PC-9 (cell line): ENCODE data around the gene TMEM127. TPM values are rescaled to one million over a fixed set of nuclear protein-coding genes. Genes with fewer than 3 reads are reported as not detected.

Source experiments
- BruUV-seq: library from RNA; stranded (reverse); fragments of 400-500 nt; replicated peaks from 2 replicates; lab custom pipeline; 2021; lab: Mats Ljungman, UMichigan
- CTCF ChIA-PET: fragments of 300-600 bp; sonication (Branson Sonifier 250); formaldehyde crosslinking; loops from one replicate; lab custom pipeline; 2022; ENCODE audit warnings: antibody characterized with exemption; lab: Charles Lee
- POLR2A ChIA-PET: fragments of 300-600 bp; sonication (Branson Sonifier 250); formaldehyde crosslinking; loops from one replicate; lab custom pipeline; 2022; ENCODE audit warnings: antibody characterized with exemption; ENCODE audit not compliant: unreplicated experiment; lab: Charles Lee
- DNase-seq, 2 experiments: peaks; one replicate each; pipeline versions ENCODE4 v3.0.0 to v3.0.0-alpha.2; 2015 to 2022; ENCODE audit warnings: mixed read lengths in 1 of 2
- H2AFZ ChIP-seq: fragments of 200-600 bp; sonication (generic); 2 replicates; pipeline ENCODE4 v1.8.1; 2017; ENCODE audit warnings: antibody characterized with exemption
- H3F3A ChIP-seq: fragments of 200-600 bp; sonication (generic); 2 replicates; pipeline ENCODE4 v1.8.1; 2017; ENCODE audit warnings: antibody characterized with exemption, mild to moderate bottlenecking, low read depth; ENCODE audit not compliant: insufficient read depth
- H3K27ac ChIP-seq: fragments of 200-600 bp; sonication (generic); 2 replicates; pipeline ENCODE4 v1.6.1; 2016; ENCODE audit warnings: mixed run types
- H3K27me3 ChIP-seq: fragments of 200-600 bp; sonication (generic); 2 replicates; pipeline ENCODE4 v1.6.1; 2016; ENCODE audit warnings: low read depth, mixed run types; ENCODE audit not compliant: insufficient read depth
- H3K36me3 ChIP-seq: fragments of 200-600 bp; sonication (generic); 2 replicates; pipeline ENCODE4 v1.6.1; 2016; ENCODE audit warnings: low read depth, mixed run types
- H3K4me1 ChIP-seq: fragments of 200-600 bp; sonication (generic); replicated peaks from 2 replicates; pipeline ENCODE4 v1.6.1; 2016; ENCODE audit warnings: mixed run types; ENCODE audit not compliant: insufficient read depth
- H3K4me2 ChIP-seq: fragments of 200-600 bp; sonication (generic); 2 replicates; pipeline ENCODE4 v1.6.1; 2017; ENCODE audit warnings: mixed run types
- H3K4me3 ChIP-seq: fragments of 200-600 bp; sonication (generic); 2 replicates; pipeline ENCODE4 v1.6.1; 2016; ENCODE audit warnings: mixed run types
- H3K79me2 ChIP-seq: fragments of 200-600 bp; sonication (generic); 2 replicates; pipeline ENCODE4 v1.6.1; 2017; ENCODE audit warnings: low read depth, mixed run types
- H3K9me2 ChIP-seq: fragments of 200-600 bp; sonication (generic); 2 replicates; pipeline ENCODE4 v1.8.1; 2017; ENCODE audit warnings: mild to moderate bottlenecking; ENCODE audit not compliant: insufficient read depth
- H3K9me3 ChIP-seq: fragments of 200-600 bp; sonication (generic); 2 replicates; pipeline ENCODE4 v1.8.1; 2016; ENCODE audit warnings: low read depth; ENCODE audit not compliant: insufficient read depth
- H4K20me1 ChIP-seq: fragments of 200-600 bp; sonication (generic); 2 replicates; pipeline ENCODE4 v1.8.1; 2017; ENCODE audit not compliant: insufficient read depth
- CTCF ChIP-seq: fragments of 200-600 bp; sonication (generic); conservative IDR thresholded peaks from 2 replicates; pipeline ENCODE4 v1.6.1; 2017; ENCODE audit warnings: mixed run types, antibody characterized with exemption, mild to moderate bottlenecking, moderate library complexity
- EZH2 ChIP-seq: fragments of 200-600 bp; sonication (generic); IDR thresholded peaks from 2 replicates; pipeline ENCODE4 v1.8.0; 2017; ENCODE audit warnings: antibody characterized with exemption, low read depth
- intact Hi-C: fragments of 100-400 bp; cut with micrococcal nuclease; formaldehyde crosslinking; loops from one replicate; pipeline ENCODE4 v1.10.0; 2022; ENCODE audit not compliant: unreplicated experiment
- total RNA-seq: library from RNA; stranded (reverse); gene quantifications from 2 replicates; pipeline ENCODE4 v1.2.3, GENCODE V29; 2021

TMEM127 gene
- total RNA-seq, 1 experiment from 2014 or later = 50.3 TPM

DNA sequence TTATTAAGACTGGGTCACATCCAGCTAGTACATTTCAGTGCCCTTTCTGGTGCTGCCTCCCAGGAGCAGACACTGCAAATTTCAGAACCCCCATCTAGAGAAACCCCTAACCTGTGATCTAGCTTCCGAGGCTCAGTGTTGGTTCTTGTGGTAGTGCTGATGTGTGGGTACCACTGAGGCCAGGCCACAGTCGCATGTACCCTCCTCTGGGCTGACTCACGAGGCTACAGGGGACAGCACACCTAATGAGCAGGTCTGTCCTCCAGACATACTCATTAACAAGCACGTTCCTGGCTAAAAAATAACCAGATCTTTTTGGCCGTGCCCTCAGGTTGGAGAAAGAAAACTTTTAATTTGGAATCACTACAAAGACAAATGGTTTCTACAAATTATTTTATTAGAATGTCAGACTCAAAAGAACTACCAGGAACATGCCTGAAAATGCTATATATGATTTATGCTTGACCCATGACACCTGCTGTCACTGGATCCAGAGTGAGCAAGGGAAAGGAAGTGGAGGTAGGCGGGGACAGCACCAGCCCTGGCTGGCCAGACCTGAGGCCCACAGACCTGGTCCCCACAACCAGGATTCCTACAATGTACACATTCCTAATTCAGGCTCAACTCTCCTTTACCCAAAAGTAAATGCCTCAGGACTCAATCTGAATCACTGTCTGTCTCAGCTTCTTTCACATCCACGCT lies 8.7 kb upstream of the TMEM127 start:
- BruUV-seq = TSS peak; percentile 8
- no peak for DNase-seq
- POLR2A ChIA-PET = no interaction called here
- Histone ChIP-seq H3K36me3 (peaks cover 63% of the 10 kb centered on the region), H3K9me3 (no peaks in the 10 kb centered on the region), H3K79me2 (no peaks in the 10 kb centered on the region), H3F3A (peaks cover 69% of the 10 kb centered on the region), H3K4me1 (no peaks in the 10 kb centered on the region), H3K27me3 (no peaks in the 10 kb centered on the region), H3K9me2 (no peaks in the 10 kb centered on the region), H3K4me2 (no peak overlapping the region), H3K27ac (peak overlapping the region; percentile 20; the same call in 1 of the 2 replicates), H2AFZ (no peak overlapping the region), H3K4me3 (no peak overlapping the region), H4K20me1 (peaks cover 8% of the 10 kb centered on the region; the same call in 1 of the 2 replicates)
- no peak for TF ChIP-seq CTCF
- no peak for TF ChIP-seq EZH2
- intact Hi-C loops = no loop called here
- CTCF ChIA-PET = interaction anchor here (0.6 kb wide), 1 partner anchor 26 kb away, joined by 3 read pairs; no protein-coding TSS in a partner anchor

GRCh38 chr2:96273763-96274162 lies 8.0 kb upstream of the TMEM127 start:
- Histone ChIP-seq H3K27ac (peak overlapping the region; percentile 20; the same call in 1 of the 2 replicates), H3F3A (peaks cover 69% of the 10 kb centered on the region), H3K27me3 (no peaks in the 10 kb centered on the region), H3K4me1 (no peaks in the 10 kb centered on the region), H4K20me1 (peaks cover 14% of the 10 kb centered on the region; the same call in 1 of the 2 replicates), H3K79me2 (peaks cover 3% of the 10 kb centered on the region; the same call in 1 of the 2 replicates), H3K9me2 (no peaks in the 10 kb centered on the region), H3K9me3 (no peaks in the 10 kb centered on the region), H2AFZ (no peak overlapping the region), H3K4me2 (no peak overlapping the region), H3K4me3 (no peak overlapping the region), H3K36me3 (peaks cover 63% of the 10 kb centered on the region)
- ChIA-PET POLR2A (interaction anchor here (0.7 kb wide), 1 partner anchor 84 kb away, joined by 13 read pairs; no protein-coding TSS in a partner anchor), CTCF (interaction anchor here (0.6 to 0.7 kb wide), 2 partner anchors 531 to 976 kb away, joined by 4 to 10 read pairs; partner anchors contain the start of gene KCNIP3)
- no TSS peak for BruUV-seq
- DNase-seq = no peak
- TF ChIP-seq EZH2 (no peak), CTCF (no peak)
- intact Hi-C loops = no loop called here

- H3K4me3 ChIP-seq = no peak overlapping the region
- peaks cover 23% of the 10 kb centered on the region for H4K20me1 ChIP-seq
- no peak overlapping the region for H3K27ac ChIP-seq
- H3K9me3 ChIP-seq = no peaks in the 10 kb centered on the region
- H3K4me2 ChIP-seq = no peak overlapping the region
- TSS peak; percentile 1 for BruUV-seq
- peaks cover 67% of the 10 kb centered on the region for H3F3A ChIP-seq
- intact Hi-C loops = no loop called here
- no peak overlapping the region for H2AFZ ChIP-seq
- H3K36me3 ChIP-seq = peaks cover 62% of the 10 kb centered on the region
- peaks cover 7% of the 10 kb centered on the region for H3K4me1 ChIP-seq
- peaks cover 20% of the 10 kb centered on the region for H3K79me2 ChIP-seq
- no peaks in the 10 kb centered on the region for H3K9me2 ChIP-seq
- no peaks in the 10 kb centered on the region for H3K27me3 ChIP-seq
- TF ChIP-seq CTCF = no peak
- no peak for TF ChIP-seq EZH2
- ChIA-PET POLR2A (interaction anchor here (0.8 kb wide), 1 partner anchor 64 kb away, joined by 3 read pairs; the partner anchor contains the start of gene NCAPH), CTCF (no interaction called here)
- DNase-seq = no peak
These were observed 6.2 kb upstream of the TMEM127 start for GRCh38 chr2:96271995-96272394.
